K562 (cell line): ENCODE measurements around the gene ATL3. TPM values are rescaled to one million over a fixed set of nuclear protein-coding genes. Genes with fewer than 3 reads are reported as not detected.
A peak's percentile ranks its signal among the peaks of the same experiment; 100 is the strongest.

Source experiments
- AFF1 ChIP-seq, 2 experiments: fragments of 450-650 bp; IDR thresholded peaks; 2 replicates each; pipeline ENCODE4 v1.6.1; 2018; ENCODE audit warnings: mild to moderate bottlenecking in 2 of 2, low read depth in 1 of 2; ENCODE audit not compliant: partially characterized antibody in 2 of 2
- CBFA2T2 ChIP-seq: fragments of 450-650 bp; conservative IDR thresholded peaks from 2 replicates; pipeline ENCODE4 v1.6.1; 2017; ENCODE audit warnings: mild to moderate bottlenecking
- DMBX1 ChIP-seq: fragments of 250-450 bp; sonication (Bioruptor Pico); IDR thresholded peaks from 2 replicates; pipeline ENCODE4 v1.8.0; 2022; ENCODE audit warnings: inconsistent platforms, mild to moderate bottlenecking, moderate library complexity, borderline replicate concordance
- ESRRB ChIP-seq: fragments of 250-450 bp; sonication (Bioruptor Pico); IDR thresholded peaks from 2 replicates; pipeline ENCODE4 v1.5.0; 2020; ENCODE audit warnings: mild to moderate bottlenecking, moderate library complexity, borderline replicate concordance
- LEF1 ChIP-seq: fragments of 450-650 bp; IDR thresholded peaks from 2 replicates; pipeline ENCODE4 v1.6.1; 2016; ENCODE audit warnings: mild to moderate bottlenecking
- NR2F6 ChIP-seq: fragments of 450-650 bp; formaldehyde crosslinking; IDR thresholded peaks from 2 replicates; pipeline ENCODE4 v1.4.0; 2020; ENCODE audit warnings: mild to moderate bottlenecking
- POLR2AphosphoS5 ChIP-seq: IDR thresholded peaks from 2 replicates; pipeline ENCODE4 v1.6.1; 2011; ENCODE audit warnings: mild to moderate bottlenecking, low read depth, low read length, moderate library complexity; ENCODE audit not compliant: control insufficient read depth, insufficient read depth
- REST ChIP-seq, 2 experiments: fragments of 450-650 bp; formaldehyde crosslinking in 1 of 2; IDR thresholded peaks; 2 replicates each; pipeline versions ENCODE4 v1.4.0 to v1.6.1; 2014 to 2020; ENCODE audit warnings: mild to moderate bottlenecking in 2 of 2, borderline replicate concordance in 1 of 2, low read depth in 1 of 2
- STAG1 ChIP-seq: sonication (generic); formaldehyde crosslinking; IDR thresholded peaks from 2 replicates; pipeline ENCODE4 v1.5.0; 2020; ENCODE audit warnings: missing genetic modification reagents, borderline replicate concordance
- TGIF2 ChIP-seq: sonication (generic); formaldehyde crosslinking; IDR thresholded peaks from 2 replicates; pipeline ENCODE4 v1.8.1; 2022; ENCODE audit warnings: mild to moderate bottlenecking, missing genetic modification reagents, moderate library complexity
- ZBTB34 ChIP-seq: fragments of 250-450 bp; sonication (Bioruptor Pico); IDR thresholded peaks from 2 replicates; pipeline ENCODE4 v1.8.0; 2021; ENCODE audit warnings: mild to moderate bottlenecking, moderate library complexity
- polyA plus RNA-seq, 8 experiments: library from polyadenylated mRNA; depleted of rRNA in 4 of 8; stranded (reverse) in 5 of 8; unstranded in 3 of 8; fragments of >200 nt; fragmentation: Nextera tagmentation in 2 of 8; fragmentation: Illumina TruSeq in 1 of 8; extraction: Ambion mirVana in 2 of 8; extraction: Trizol in 1 of 8; gene quantifications; 2 replicates each; pipeline versions ENCODE4 v1.2.1 to v1.2.3, GENCODE V29; 2011 to 2014; ENCODE audit warnings: inconsistent platforms in 1 of 8, missing spikeins in 1 of 8
- total RNA-seq, 7 experiments: library from RNA; depleted of rRNA in 6 of 7; stranded (reverse); fragments of >200 nt in 6 of 7; fragmentation: Illumina TruSeq in 2 of 7; extraction: Trizol in 2 of 7; gene quantifications; 2 replicates each; pipeline versions ENCODE4 v1.2.1 to v1.2.3, GENCODE V29; 2011 to 2021; ENCODE audit warnings: low replicate concordance in 1 of 7

The ATL3 gene
- total and polyA plus RNA-seq, 9 of the 15 experiments (the other 6 are each of a cell fraction or from before 2014, with no cell fraction given), result 18.2 to 39.8 (median 23.9) TPM

GRCh38 chr11:63635762-63636465, 35.3 kb downstream of the ATL3 start (continued):
- TF ChIP-seq REST (IDR thresholded peaks at IDR 0.05; ENCODE audit: borderline replicate concordance) (peak; percentile 87), REST (CRISPR knock-in tag; IDR thresholded peaks at IDR 0.05; ENCODE audit: low read depth) (no peak), POLR2AphosphoS5 (no peak), ZBTB34 (no peak), DMBX1 (CRISPR knock-in tag) (no peak), CBFA2T2 (no peak), ESRRB (CRISPR knock-in tag) (no peak), STAG1 (peak; percentile 56; the same call in 1 of the 2 replicates), NR2F6 (CRISPR knock-in tag) (no peak), AFF1 (IDR thresholded peaks at IDR 0.05; ENCODE audit: low read depth in 1 of 2, partially characterized antibody in 2 of 2) (no peak), TGIF2 (CRISPR knock-in tag) (no peak), LEF1 (no peak)
